ENCODE measurements around the gene FUT7. TPM values are rescaled to one million over a fixed set of nuclear protein-coding genes. Genes with fewer than 3 reads are reported as not detected.

FUT7 gene
- total RNA-seq, 3 donors from 2014 or later (not counting 1 experiment from before 2014, with no cell fraction given), result 0.99 to 5.1 (median 3.9) TPM

DNA sequence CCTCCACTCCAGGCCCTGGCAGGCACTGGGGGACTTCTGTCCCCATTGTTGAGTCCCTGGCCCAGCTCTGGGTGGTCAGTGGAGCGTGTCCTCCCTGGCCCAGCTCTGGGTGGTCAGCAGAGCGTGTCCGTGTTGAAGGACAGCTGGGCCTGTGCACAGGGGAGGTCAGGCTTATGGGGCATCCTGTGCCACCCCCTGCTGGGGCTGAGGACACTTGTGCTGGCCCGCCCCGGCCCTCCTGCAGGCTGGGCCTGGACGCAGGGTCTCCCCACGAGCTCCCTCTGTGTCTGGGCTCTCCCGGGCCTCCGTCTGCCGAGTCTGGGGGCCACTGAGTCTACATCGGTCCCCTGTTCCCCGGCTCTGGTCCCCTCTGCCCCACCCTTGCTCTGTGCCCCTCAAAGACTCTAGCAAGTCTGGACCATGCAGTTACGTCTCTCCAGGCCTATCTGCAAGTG, 24.0 kb downstream of the FUT7 start:
- TF ChIP-seq, protein P1, sequence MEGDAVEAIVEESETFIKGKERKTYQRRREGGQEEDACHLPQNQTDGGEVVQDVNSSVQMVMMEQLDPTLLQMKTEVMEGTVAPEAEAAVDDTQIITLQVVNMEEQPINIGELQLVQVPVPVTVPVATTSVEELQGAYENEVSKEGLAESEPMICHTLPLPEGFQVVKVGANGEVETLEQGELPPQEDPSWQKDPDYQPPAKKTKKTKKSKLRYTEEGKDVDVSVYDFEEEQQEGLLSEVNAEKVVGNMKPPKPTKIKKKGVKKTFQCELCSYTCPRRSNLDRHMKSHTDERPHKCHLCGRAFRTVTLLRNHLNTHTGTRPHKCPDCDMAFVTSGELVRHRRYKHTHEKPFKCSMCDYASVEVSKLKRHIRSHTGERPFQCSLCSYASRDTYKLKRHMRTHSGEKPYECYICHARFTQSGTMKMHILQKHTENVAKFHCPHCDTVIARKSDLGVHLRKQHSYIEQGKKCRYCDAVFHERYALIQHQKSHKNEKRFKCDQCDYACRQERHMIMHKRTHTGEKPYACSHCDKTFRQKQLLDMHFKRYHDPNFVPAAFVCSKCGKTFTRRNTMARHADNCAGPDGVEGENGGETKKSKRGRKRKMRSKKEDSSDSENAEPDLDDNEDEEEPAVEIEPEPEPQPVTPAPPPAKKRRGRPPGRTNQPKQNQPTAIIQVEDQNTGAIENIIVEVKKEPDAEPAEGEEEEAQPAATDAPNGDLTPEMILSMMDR (IDR thresholded peaks at IDR 0.05), result no peak
- peaks cover 31% of the 10 kb centered on the region for H3K36me3 ChIP-seq (ENCODE audit: control insufficient read depth, insufficient read depth, low read length)
- intact Hi-C loops (cut with micrococcal nuclease), result no loop called here

DNA sequence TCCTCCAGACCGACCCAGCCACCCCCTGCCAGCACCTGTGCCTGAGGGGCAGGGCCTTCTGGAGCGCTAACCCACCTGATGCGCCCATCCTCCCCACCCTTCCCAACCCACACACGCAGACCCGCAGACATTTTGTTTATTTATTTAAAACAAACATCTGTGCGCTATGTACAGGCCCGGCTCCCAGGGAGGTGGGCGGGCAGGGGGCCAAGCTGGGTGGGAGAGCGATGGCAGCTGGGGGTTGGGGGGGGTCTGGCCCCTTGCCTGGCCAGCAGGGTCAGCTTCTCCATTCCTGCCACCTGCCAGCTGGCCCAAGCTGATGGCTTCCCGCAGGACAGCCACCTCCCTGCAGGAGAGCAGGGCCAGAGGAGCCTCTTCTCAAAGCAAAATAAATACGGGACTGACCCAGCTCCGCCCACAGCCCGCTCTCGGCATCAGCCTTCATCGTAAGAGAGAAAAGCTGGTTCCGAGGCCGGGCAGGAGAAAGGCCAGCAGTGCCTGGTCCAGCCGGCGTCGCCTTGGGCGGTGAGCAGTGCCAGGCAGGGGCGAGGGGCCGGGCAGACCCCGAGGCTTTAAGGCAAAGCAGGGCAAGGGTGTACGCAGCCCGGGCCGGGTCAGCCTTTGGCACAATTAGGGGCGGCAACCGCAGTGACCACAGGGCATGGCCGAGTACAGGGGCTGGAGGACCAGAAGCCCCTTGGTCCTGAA, 24.6 kb downstream of the FUT7 start:
- Histone ChIP-seq H3K9me3 (ENCODE audit: control insufficient read depth, insufficient read depth, low read length) (no peaks in the 10 kb centered on the region), H3K4me3 (ENCODE audit: low read length) (no peak overlapping the region), H3K27ac (ENCODE audit: low read length) (no peak overlapping the region), H3K36me3 (ENCODE audit: control insufficient read depth, insufficient read depth, low read length) (peaks cover 26% of the 10 kb centered on the region), H3K4me1 (ENCODE audit: control insufficient read depth, insufficient read depth, low read length) (peaks cover 23% of the 10 kb centered on the region), H3K27me3 (ENCODE audit: control insufficient read depth, insufficient read depth, low read length) (no peaks in the 10 kb centered on the region)
- Mint-ChIP-seq H3K9me3 (no peaks in the 10 kb centered on the region), H3K4me1 (peaks cover 15 to 22% of the 10 kb centered on the region in 2 donors), H3K27ac (no peak overlapping the region), H3K27me3 (ENCODE audit: low read depth in 2 of 2) (no peaks in the 10 kb centered on the region), H3K36me3 (no peaks in the 10 kb centered on the region), H3K4me3 (no peak overlapping the region)
- ATAC-seq, result no peak
- no peak for DNase-seq
- 93% methylated on average over 28 of the region's 30 CpGs for WGBS (ENCODE audit: insufficient coverage)
- TF ChIP-seq, protein P1 (IDR thresholded peaks at IDR 0.05), result no peak
- intact Hi-C loops (cut with micrococcal nuclease), result no loop called here

More for the DNA sequence above, 24.0 kb downstream of the FUT7 start:
- Mint-ChIP-seq H3K27ac (no peak overlapping the region), H3K4me3 (no peak overlapping the region), H3K9me3 (no peaks in the 10 kb centered on the region), H3K36me3 (no peaks in the 10 kb centered on the region), H3K4me1 (peaks cover 15 to 22% of the 10 kb centered on the region in 2 donors), H3K27me3 (ENCODE audit: low read depth in 2 of 2) (no peaks in the 10 kb centered on the region)
- WGBS (ENCODE audit: insufficient coverage), result 89% methylated on average over 13 of the region's 13 CpGs
- Histone ChIP-seq H3K9me3 (ENCODE audit: control insufficient read depth, insufficient read depth, low read length) (no peaks in the 10 kb centered on the region), H3K4me1 (ENCODE audit: control insufficient read depth, insufficient read depth, low read length) (peaks cover 20% of the 10 kb centered on the region), H3K4me3 (ENCODE audit: low read length) (no peak overlapping the region), H3K27ac (ENCODE audit: low read length) (no peak overlapping the region), H3K27me3 (ENCODE audit: control insufficient read depth, insufficient read depth, low read length) (no peaks in the 10 kb centered on the region)
- peak in 1 of 3 donors; percentile 31 for ATAC-seq
- DNase-seq, result no peak

DNA sequence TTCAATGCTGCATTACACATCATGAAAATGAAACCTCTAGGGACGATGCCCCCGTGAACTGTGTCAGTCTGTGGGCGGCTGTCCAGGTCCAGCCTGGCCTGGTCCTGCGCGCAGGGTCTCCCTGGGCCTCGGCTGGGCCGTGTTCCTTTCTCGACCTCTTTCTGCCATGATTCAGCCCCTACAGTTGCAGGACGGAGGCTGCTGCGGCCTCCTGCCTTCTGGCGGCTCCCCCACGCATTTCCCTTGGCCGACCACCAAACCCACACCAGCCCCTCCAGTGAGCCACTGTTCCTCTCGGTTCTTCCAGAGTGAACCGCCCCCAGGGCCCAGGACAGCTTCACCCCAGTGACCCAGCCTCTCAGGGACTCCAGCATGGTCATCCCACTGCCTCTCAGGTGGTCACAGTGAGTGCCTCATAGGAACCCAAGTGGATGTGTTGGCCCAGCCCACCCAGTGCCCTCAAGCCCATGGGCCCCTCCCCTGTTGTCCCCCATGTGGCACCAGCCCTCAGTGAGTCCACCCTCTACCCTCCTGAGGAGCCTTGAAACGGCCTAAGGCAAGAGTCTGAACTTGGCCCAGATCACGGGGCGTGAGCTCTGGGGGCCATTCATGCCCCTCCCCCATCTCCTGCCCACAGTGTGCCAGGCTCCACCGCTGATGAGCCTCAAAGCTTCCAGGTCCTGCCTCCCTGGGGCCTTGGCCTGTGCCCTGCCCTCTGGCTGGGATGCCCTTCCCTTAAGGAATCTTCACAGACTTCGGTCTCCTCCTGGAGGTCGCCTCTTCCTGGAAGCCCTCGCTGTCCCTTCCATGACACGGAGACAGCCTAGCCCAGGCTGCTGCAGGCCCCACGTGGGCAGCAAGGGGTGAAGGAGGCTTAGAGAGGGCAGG, 25.5 kb downstream of the FUT7 start:
- TF ChIP-seq, protein P1 (IDR thresholded peaks at IDR 0.05), result no peak

More for the DNA sequence above, 25.5 kb downstream of the FUT7 start:
- Mint-ChIP-seq H3K4me1 (peaks cover 15 to 20% of the 10 kb centered on the region in 2 donors), H3K4me3 (no peak overlapping the region), H3K27ac (peak overlapping the region; percentile 29 to 45), H3K9me3 (no peaks in the 10 kb centered on the region), H3K36me3 (no peaks in the 10 kb centered on the region), H3K27me3 (ENCODE audit: low read depth in 2 of 2) (no peaks in the 10 kb centered on the region)
- DNase-seq (no peak), ATAC-seq (peak; percentile 39 to 50 (median 44))
- H3K4me1 ChIP-seq (ENCODE audit: control insufficient read depth, insufficient read depth, low read length), result peaks cover 32% of the 10 kb centered on the region
- H3K27ac ChIP-seq (ENCODE audit: low read length), result no peak overlapping the region
- intact Hi-C loops (cut with micrococcal nuclease), result no loop called here
- H3K27me3 ChIP-seq (ENCODE audit: control insufficient read depth, insufficient read depth, low read length), result no peaks in the 10 kb centered on the region
- no peaks in the 10 kb centered on the region for H3K9me3 ChIP-seq (ENCODE audit: control insufficient read depth, insufficient read depth, low read length)
- no peak overlapping the region for H3K4me3 ChIP-seq (ENCODE audit: low read length)
- WGBS (ENCODE audit: insufficient coverage), result 40% methylated on average over 24 of the region's 24 CpGs
- peaks cover 18% of the 10 kb centered on the region for H3K36me3 ChIP-seq (ENCODE audit: control insufficient read depth, insufficient read depth, low read length)

All from natural killer cell (primary cell).